Right renal pelvis (tissue), 4 donors: ENCODE measurements around the gene CDKN1B. TPM values are rescaled to one million over a fixed set of nuclear protein-coding genes. Genes with fewer than 3 reads are reported as not detected.

ENCODE experiments used
- DNase-seq, 4 donors: peaks; one replicate each; pipeline ENCODE4 v3.0.0-alpha.2; 2013; ENCODE audit warnings: low read depth in 4 of 4, low spot score in 3 of 4, missing footprints in 1 of 4
- polyA plus RNA-seq, 4 donors: library from polyadenylated mRNA; unstranded; fragments of 120-200 nt; gene quantifications; one replicate each; pipeline ENCODE4 v1.2.1, GENCODE V29; 2013; ENCODE audit not compliant: insufficient read length in 4 of 4

CDKN1B gene
- 10 to 100 TPM; 69.3 to 83.4 (median 71.6) TPM for polyA plus RNA-seq

GRCh38 chr12:12716793-12717585, at the start of gene CDKN1B:
Gene CDKN1B (plus strand): TSS chr12:12717368. CDS start chr12:12717840, 472 bp downstream.
- DNase-seq = no peak

DNA sequence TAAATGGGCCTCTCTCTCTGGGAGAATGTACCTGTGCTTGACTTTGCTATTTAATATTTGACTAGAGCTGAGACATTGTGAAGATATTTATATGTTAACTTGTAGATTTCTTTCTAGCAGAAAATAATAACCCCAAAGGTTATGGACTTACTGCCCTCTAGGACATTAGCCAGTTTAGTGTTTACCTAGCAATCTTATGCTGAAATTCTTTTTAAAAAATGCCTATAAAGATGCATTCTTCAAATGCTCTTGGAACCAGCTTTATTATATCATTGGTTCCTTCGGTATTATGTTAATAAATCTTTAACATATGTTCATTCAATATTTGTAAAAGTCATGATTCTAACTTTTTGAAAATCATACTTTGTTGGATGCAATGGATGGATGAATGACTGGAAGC, 49.2 kb upstream of the CDKN1B start:
- DNase-seq = no peak

DNA sequence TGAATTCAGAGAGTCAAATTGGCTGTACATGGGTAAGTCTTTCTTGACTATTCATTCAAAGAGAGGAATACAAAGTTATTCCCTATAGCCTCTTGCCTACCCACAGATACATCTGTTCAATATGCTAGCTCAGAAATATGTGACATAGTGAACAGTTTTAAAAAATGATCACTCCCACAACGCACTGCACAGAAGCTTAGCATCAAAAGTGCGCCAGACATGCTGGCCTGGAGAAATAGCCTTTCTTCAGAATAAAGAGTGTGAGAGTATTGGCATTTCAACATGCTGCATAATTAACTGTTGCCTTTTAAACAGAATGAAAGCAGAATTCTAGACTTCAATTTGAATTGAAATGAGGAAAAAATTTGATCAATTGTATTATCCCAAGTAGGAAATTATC, 48.1 kb upstream of the CDKN1B start:
- no peak for DNase-seq

DNA sequence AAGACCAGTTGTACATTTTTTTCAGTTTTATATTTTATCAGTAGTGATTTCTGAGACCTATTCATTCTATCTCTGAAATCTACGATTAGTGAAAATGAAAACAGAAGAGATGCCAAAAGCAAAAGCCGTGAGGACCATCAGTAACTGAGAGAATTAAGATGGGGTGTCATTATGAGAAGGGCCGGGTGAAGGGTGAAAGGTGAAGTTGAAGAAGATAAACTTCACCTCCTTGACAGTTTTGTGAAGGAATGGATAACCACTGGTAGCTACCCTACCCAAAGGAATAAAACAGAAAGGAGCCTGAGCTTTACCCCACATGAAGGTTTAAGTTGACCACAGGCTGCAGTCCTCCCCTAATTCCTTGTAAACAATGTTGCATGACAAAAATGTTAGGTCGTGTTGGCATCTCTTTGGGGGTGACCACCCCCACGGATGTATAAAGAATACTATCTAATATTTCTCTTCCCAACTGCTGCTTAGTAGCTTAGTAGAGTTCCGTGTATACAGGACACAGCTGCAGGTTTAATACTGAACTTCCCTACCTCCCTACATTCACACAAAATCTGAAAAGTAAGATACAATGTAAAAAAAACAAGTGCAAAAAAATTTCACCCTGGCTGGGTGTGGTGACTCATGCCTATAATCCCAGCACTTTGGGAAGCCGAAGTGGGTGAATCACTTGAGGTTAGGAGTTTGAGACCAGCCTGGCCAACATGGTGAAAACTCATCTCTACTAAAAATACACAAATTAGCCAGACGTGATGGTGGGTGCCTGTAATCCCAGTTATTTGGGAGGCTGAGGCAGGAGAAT, 45.1 kb upstream of the CDKN1B start:
- no peak for DNase-seq

GRCh38 chr12:12673296-12673695, 43.9 kb upstream of the CDKN1B start:
- no peak for DNase-seq

DNA sequence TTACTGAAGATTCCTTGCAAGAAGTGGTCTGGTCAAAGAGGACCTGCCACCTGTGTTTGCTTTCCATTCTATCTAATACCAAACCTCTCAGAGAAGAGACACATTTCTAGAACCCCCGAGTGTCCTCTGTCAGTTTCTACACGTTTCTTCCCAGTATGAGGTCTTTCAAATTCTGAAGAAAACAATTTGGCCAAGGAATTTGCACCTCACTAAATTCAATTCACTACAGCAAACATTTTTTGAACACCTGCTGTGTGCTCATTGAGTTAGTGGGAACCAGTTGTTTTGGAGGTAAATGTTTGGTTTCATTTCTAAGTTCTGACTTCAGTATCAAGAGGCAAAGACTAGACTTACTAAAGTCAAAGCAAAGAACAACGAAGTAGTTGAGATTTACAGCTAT, 40.6 kb upstream of the CDKN1B start:
- no peak for DNase-seq

GRCh38 chr12:12681061-12681765, 36.0 kb upstream of the CDKN1B start:
- DNase-seq = no peak

DNA sequence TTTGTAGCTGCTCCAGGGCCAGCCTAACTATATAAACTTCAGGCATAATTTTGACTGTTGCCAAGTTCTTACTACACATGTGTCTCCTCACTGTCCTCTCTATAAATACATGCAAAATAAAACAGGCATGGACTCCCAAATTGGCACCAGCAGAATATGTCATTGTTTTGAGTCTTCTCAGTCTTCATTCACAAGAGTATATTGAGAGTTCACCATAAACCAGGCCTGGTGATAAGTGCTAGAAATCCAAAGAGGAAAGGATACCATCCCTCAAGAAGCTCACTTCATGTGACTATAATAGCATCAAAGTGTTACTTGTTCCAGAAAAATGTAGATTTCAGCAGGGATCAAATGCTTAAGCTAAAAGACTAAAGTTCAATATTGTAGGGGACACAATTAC, 34.9 kb upstream of the CDKN1B start:
- DNase-seq = no peak

- no peak for DNase-seq
Measured at GRCh38 chr12:12683136-12683697, 34.0 kb upstream of the CDKN1B start.

GRCh38 chr12:12683725-12684124, 33.4 kb upstream of the CDKN1B start:
- DNase-seq = no peak

DNA sequence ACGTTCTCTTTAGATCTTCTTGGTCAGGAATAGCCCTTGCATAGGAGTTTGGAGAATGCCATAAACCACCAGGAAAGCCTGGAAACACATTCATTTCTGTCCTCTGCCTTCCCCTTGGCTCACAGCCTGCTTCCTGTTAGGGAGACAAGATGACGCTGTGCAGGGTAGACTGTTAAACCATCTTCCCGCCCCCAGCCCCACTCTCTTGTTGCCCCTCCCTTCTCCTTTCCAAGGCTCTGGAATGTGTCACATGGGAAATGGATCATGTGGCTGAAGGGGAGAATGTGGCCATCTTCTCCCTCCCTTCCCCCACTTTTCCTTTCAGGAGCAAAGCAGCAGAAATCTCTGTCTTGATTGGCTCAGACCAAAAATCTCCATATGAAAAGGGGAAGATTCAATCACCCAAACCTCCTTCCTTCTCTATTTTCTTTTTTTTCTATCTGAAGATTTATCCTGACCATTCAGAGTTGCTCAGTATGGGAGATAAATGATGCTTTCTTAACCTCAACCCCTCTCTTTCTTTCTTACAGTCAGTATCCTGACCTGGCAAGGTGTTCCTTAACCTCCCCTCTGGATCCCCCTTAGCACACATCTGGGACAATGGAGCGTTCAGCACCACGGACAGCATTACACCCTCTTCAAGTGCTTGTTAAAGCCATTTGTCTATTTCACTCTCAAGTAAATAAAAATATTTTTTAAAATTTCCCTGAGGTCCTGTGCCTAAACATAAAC, 32.6 kb upstream of the CDKN1B start:
- DNase-seq = peak in 1 of 4 donors; percentile 48

GRCh38 chr12:12685305-12685704, 31.9 kb upstream of the CDKN1B start:
- no peak for DNase-seq

DNA sequence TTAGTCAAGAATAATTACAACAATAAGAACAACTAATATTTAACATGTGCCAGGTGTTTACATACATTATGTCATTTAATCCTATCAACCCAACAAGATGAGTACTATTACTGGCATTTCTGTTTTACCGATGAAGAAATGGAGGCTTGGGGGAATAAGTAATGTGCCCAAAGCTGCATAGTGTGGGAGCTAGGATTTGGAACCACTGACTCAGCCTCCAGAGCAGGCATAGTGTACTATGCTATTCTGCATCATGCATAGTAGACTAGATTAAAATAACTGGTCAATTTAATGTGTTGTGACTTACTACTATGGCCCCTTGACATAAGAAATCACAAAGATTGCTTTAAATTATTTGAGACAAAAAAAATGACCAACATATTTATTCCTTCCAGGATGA, 30.7 kb upstream of the CDKN1B start:
- DNase-seq = no peak

DNA sequence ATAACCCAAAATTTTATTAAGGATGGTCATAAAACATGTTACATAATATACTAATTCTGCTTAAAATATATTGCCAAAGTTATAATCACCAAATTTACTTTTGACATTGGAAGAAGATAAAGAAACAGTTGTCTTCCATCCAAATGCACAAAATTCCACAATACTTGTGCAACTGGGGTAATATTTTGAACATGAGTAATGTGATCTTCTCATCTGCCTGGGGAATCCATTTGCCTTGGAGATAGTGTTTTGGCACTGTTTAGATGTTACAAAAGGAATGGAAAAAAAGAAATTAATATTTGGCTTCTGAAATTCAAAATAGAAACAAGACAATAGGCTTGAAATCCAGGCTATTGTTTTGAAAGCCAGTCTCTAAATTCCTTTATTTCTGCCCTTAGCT, 30.2 kb upstream of the CDKN1B start:
- no peak for DNase-seq

DNA sequence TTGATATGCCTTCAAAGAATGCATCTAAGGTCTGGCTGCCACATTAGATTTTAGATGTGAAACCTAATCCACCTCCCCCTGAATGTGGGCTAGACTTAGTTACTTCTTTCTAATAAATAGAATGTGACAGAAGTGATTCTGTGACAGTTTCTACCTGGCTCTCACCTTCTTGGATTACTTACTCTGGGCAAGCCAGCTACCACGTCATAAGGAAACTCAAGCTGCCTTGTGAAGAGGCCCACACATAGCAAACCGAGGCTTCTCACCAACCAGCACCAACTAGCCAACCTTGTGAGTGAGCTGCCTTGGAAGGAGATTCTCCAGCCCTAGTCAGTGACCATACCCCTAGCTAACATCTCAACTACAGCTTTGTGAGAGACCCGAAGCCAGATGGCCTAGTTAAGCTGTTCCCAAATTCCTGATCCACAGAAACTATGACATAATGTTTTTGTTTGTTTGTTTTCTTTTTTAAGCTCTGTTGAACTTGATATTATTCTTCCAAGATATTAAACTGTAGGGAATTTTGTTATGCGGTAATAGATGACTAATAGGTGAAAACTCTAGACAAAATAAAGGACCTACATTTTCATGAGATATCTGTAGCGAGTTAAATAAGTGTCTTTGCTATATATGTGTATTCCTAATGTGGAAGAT, 27.4 kb upstream of the CDKN1B start:
- no peak for DNase-seq

- DNase-seq = no peak
Measured at GRCh38 chr12:12691549-12691948, 25.6 kb upstream of the CDKN1B start.

- no peak for DNase-seq
Measured at GRCh38 chr12:12693111-12693671, 24.0 kb upstream of the CDKN1B start.

DNA sequence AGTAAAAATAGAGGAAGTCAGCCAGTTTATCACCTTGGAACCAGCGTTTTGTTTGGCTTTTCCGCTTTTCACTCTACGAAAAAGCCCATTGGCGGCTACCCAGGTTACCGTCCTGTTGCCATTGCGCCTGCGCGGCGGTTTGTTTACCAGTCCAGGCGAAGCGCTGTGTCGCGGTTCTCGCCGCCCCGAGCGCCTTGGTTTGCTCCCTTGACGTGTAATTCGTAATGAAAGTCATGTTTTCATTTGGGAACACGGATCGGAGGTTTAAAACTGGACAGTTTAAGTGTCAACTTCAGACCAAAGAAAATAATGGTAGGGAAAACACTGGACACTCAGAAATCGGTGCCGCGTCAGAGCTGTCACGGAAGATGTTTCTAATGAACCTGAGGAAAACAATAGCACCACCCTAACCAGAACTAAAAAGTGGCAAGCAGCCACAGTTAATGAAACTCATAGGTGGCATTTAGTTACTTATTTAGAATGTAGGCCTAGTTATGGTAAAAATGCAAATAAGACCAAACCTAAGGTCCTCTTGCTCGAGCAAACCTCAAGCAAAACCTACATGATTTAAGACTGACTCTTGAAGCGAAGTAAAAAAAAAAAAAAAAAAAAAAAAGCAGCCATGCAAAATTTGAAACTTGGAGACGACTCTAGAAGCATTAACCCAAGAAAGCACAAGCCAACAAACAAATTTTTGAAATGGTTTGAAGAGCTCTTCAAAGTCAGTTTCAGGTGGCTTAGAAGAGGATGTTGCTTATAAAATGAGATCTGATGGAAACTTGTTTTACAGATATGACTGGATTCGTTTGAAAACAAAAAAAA, 20.4 kb upstream of the CDKN1B start:
- no peak for DNase-seq

DNA sequence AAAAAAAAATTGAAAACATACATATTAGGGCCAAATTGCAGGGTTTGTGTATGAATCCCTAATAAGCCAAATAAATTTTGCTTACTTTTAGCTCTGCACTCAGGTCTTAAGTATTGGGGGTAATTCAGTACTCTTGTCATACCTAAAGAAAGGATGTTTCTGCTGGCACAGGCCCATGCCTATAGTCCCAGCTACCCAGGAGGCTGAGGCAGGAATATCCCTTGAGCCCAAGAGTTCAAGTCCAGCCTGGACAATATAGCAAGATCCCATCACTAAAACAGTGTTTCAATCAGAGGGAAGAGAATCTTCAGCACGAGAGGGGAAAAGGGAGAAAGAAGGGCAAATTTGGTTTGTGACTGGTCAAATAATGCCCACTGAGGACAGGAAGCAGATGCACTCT, 17.8 kb upstream of the CDKN1B start:
- DNase-seq = no peak
